Breast epithelium (tissue), 4 donors: ENCODE data around the gene GNAO1. TPM values are rescaled to one million over a fixed set of nuclear protein-coding genes. Genes with fewer than 3 reads are reported as not detected.

Experiments
- DNase-seq, 2 donors: peaks; one replicate each; pipeline ENCODE4 v3.0.0-alpha.2; 2019; ENCODE audit warnings: low spot score in 2 of 2
- H3K27ac ChIP-seq, 2 donors: fragments of 200-600 bp; sonication (generic) in 1 of 2; one replicate each; pipeline ENCODE4 v1.5.1; 2016 to 2019; ENCODE audit warnings: mild to moderate bottlenecking in 1 of 2
- H3K27me3 ChIP-seq, 2 donors: fragments of 200-600 bp; sonication (generic) in 1 of 2; one replicate each; pipeline versions ENCODE4 v1.5.1 to v1.6.0; 2017 to 2019; ENCODE audit warnings: control low read depth in 1 of 2, mild to moderate bottlenecking in 1 of 2
- H3K36me3 ChIP-seq: fragments of 200-600 bp; one replicate; pipeline ENCODE4 v1.5.1; 2019
- H3K4me1 ChIP-seq, 2 donors: fragments of 200-600 bp; sonication (generic); one replicate each; pipeline ENCODE4 v1.5.1; 2016 to 2019; ENCODE audit warnings: control low read depth in 1 of 2
- H3K4me3 ChIP-seq, 3 donors: fragments of 200-600 bp; sonication (generic); 1 replicate in 2 of 3; 2 replicates in 1 of 3; pipeline ENCODE4 v1.5.1; 2016 to 2019; ENCODE audit warnings: mild to moderate bottlenecking in 3 of 3, moderate library complexity in 2 of 3
- H3K9me3 ChIP-seq, 2 donors: fragments of 200-600 bp; sonication (generic) in 1 of 2; one replicate each; pipeline ENCODE4 v1.5.1; 2016 to 2019; ENCODE audit warnings: control low read depth in 1 of 2
- CTCF ChIP-seq, 3 donors: fragments of 450-650 bp; IDR thresholded peaks; one replicate each; pipeline ENCODE4 v1.5.1; 2016 to 2017; ENCODE audit warnings: antibody characterized with exemption in 3 of 3, mild to moderate bottlenecking in 3 of 3, moderate library complexity in 3 of 3
- POLR2A ChIP-seq: fragments of 450-650 bp; IDR thresholded peaks from one replicate; pipeline ENCODE4 v1.6.1; 2016; ENCODE audit warnings: antibody characterized with exemption, mild to moderate bottlenecking, moderate library complexity
- POLR2AphosphoS5 ChIP-seq, 3 donors: sonication (generic); formaldehyde crosslinking; IDR thresholded peaks; one replicate each; pipeline ENCODE4 v1.6.1; 2017; ENCODE audit warnings: antibody characterized with exemption in 3 of 3
- intact Hi-C: fragments of 100-400 bp; cut with DNase I; formaldehyde crosslinking; loops from one replicate; pipeline ENCODE4 v1.15.1; 2023; ENCODE audit warnings: low total_unique reads
- total RNA-seq, 3 donors: library from RNA; depleted of rRNA; stranded (reverse); fragments of >200 nt; gene quantifications; one replicate each; pipeline ENCODE4 v1.1.0, GENCODE V29; 2016

Gene GNAO1
- total RNA-seq, 3 donors from 2014 or later = 0.96 to 1.9 (median 0.98) TPM

GRCh38 chr16:56340864-56341365, 149.6 kb downstream of the GNAO1 start:
- Histone ChIP-seq H3K36me3 (no peaks in the 10 kb centered on the region), H3K9me3 (no peaks in the 10 kb centered on the region), H3K27ac (no peak overlapping the region), H3K27me3 (no peaks in the 10 kb centered on the region), H3K4me1 (no peaks in the 10 kb centered on the region), H3K4me3 (no peak overlapping the region)
- DNase-seq = no peak
- TF ChIP-seq CTCF (IDR thresholded peaks at IDR 0.05) (no peak), POLR2AphosphoS5 (IDR thresholded peaks at IDR 0.05) (no peak), POLR2A (no peak)
- intact Hi-C loops = no loop called here

DNA sequence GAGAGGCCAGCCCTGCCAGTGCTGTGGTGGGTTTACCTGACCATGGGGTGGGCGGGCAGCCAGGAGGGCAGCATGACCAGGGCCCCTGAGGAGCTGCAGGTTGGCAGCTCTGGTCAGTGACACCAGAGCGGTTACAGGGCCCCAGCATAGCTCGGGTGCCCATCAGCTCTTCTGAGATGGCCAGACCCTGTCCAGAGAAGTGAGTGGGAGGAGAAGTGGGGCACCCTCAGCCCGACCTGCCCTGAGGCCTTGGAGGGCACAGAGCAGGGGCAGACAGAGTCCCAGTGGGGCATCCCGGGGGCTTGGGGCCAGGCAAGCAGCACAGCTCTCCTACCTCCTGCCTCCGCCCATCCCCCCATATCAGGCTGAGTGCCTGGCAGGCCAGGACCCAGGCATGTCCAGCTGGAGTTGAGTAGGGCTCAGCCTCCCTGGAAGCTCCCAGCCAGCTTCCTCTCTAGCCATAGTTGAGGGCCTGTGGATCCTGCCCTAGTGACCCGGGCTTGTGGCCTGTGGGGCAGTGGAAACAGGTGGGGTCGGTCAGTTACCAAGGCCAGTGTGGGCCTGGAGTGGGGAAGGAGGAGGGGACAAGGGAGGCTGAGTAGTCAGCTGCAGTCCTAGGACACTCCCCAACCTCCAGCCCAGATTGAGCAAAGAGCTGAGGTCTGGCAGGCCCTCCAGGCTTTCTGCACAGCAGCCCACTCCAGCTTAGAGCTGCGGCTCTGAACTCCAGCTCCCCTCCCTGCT, 150.5 kb downstream of the GNAO1 start:
- intact Hi-C loops = no loop called here
- H3K9me3 ChIP-seq = no peaks in the 10 kb centered on the region
- no peaks in the 10 kb centered on the region for H3K4me1 ChIP-seq
- H3K36me3 ChIP-seq = no peaks in the 10 kb centered on the region
- TF ChIP-seq POLR2A (no peak), CTCF (IDR thresholded peaks at IDR 0.05) (no peak), POLR2AphosphoS5 (IDR thresholded peaks at IDR 0.05) (no peak)
- no peak overlapping the region for H3K27ac ChIP-seq
- no peak for DNase-seq
- no peak overlapping the region for H3K4me3 ChIP-seq
- no peaks in the 10 kb centered on the region for H3K27me3 ChIP-seq

DNA sequence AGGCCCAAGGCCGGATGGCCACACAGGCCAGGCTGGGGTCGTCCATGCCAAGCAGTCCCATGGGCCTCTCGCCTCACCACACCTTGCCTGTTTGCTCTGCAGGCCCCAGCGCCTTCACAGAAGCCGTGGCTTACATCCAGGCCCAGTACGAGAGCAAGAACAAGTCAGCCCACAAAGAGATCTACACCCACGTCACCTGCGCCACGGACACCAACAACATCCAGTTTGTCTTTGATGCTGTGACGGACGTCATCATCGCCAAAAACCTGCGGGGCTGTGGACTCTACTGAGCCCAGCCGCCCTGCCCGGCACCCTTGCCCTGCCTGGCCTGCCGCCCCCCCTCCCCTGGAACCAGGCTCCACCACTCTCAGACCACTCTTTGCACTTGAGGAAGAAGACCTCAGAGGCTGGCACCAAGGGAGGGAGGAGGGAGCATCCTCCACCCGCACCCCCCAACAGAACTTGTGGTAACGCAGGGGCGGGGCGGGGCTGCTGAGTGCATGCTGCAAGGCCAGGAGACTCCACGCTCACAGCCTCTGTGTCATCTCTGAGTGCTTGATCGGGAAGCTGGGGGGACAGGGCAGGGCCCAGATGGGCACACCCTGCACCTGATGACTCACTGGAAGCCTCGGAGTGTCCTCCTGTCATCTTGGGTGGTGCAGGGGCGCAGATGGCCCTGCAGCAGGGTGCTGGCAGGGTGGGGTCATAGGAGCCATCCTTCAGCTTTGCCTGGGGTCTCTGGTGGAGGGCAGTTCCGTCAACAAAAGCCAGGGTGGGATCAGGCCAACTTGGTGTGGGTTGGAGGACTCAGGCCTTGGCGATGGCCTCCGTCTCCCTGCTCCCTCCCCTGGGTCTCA, 152.6 kb downstream of the GNAO1 start:
- H3K4me1 ChIP-seq = no peaks in the 10 kb centered on the region
- TF ChIP-seq POLR2AphosphoS5 (IDR thresholded peaks at IDR 0.05) (no peak), CTCF (IDR thresholded peaks at IDR 0.05) (no peak), POLR2A (no peak)
- no peaks in the 10 kb centered on the region for H3K36me3 ChIP-seq
- no peak overlapping the region for H3K27ac ChIP-seq
- H3K9me3 ChIP-seq = no peaks in the 10 kb centered on the region
- intact Hi-C loops = no loop called here
- H3K4me3 ChIP-seq = no peak overlapping the region
- H3K27me3 ChIP-seq = no peaks in the 10 kb centered on the region
- no peak for DNase-seq

GRCh38 chr16:56344518-56345405, 153.5 kb downstream of the GNAO1 start:
- no peaks in the 10 kb centered on the region for H3K27me3 ChIP-seq
- H3K4me3 ChIP-seq = no peak overlapping the region
- TF ChIP-seq POLR2AphosphoS5 (IDR thresholded peaks at IDR 0.05) (no peak), POLR2A (no peak), CTCF (IDR thresholded peaks at IDR 0.05) (no peak)
- H3K4me1 ChIP-seq = no peaks in the 10 kb centered on the region
- no peaks in the 10 kb centered on the region for H3K9me3 ChIP-seq
- no peak overlapping the region for H3K27ac ChIP-seq
- intact Hi-C loops = no loop called here
- DNase-seq = no peak
- H3K36me3 ChIP-seq = no peaks in the 10 kb centered on the region
